Jurkat, Clone E6-1 (cell line): ENCODE results near the gene TNNT1.
A peak's percentile ranks its signal among the peaks of the same experiment; 100 is the strongest.

Experiments used
- DNase-seq: peaks from one replicate; pipeline ENCODE4 v3.0.0-alpha.2; 2011; ENCODE audit warnings: low read depth, low spot score
- H3K4me3 ChIP-seq: 2 replicates; pipeline ENCODE4 v1.5.1; 2011; ENCODE audit warnings: mild to moderate bottlenecking, low read length, control low read depth, moderate library complexity

The TNNT1 gene

DNA sequence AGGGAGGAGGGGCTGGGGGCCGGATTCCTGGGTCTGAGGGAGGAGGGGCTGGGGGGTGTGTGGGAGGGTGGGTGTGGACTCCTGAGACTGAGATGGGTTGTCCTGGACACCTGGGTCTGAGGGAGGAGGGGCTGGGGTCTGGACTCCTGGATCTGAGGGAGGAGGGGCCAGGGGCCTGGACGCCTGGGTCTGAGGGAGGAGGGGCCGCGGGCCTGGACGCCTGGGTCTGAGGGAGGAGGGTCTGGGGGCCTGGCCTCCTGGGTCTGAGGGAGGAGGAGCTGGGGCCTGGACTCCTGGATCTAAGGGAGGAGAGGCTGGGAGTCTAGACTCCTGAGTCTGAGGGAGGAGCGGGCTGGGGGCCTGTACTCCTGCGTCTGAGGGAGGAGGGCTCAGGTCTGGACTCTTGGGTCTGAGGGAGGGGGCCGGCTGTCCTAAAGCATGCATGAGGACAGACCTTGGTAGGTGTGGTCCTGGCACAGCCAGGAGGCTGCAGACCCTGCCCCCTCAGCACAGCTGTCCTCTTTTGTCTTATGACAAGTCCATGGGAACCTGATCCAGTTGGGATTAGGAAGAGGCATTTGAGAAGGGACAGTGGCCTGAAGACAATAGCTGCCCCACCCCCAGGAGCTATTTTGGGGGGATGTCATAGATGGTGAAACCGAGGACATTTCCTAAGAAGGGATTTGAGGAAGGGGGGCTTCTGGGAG, 1.3 kb downstream of the TNNT1 start:
- DNase-seq, result no peak
- no peak overlapping the region for H3K4me3 ChIP-seq

DNA sequence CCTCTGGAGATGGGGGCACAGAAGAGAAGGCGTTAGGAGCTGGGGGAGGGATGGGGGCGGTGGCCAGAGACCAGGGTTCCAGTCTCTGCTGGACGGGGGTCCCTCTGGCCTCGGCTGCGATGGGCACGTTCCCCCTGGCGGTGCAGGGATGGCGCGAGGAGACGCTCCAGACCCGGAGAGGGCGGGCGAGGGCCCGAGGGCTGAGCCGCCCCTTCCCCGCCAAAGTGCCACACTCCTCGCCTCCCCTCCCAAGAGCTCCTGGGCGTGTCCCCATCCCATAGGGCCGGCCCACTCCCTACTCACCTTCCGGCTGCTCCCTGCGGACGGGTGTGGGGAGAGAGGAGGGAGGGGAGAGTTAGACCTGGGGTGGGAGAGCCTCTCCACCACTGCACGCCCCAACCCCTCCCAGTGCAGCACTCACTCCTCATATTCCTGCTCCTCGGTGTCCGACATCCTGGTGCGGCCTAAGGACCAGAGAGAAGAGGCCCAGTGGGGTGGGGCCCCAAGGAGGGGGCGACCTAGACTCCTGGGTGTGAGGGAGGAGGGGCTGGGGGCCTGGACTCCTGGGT, 2.2 kb downstream of the TNNT1 start:
- H3K4me3 ChIP-seq, result peak overlapping the region; percentile 44
- DNase-seq, result no peak

DNA sequence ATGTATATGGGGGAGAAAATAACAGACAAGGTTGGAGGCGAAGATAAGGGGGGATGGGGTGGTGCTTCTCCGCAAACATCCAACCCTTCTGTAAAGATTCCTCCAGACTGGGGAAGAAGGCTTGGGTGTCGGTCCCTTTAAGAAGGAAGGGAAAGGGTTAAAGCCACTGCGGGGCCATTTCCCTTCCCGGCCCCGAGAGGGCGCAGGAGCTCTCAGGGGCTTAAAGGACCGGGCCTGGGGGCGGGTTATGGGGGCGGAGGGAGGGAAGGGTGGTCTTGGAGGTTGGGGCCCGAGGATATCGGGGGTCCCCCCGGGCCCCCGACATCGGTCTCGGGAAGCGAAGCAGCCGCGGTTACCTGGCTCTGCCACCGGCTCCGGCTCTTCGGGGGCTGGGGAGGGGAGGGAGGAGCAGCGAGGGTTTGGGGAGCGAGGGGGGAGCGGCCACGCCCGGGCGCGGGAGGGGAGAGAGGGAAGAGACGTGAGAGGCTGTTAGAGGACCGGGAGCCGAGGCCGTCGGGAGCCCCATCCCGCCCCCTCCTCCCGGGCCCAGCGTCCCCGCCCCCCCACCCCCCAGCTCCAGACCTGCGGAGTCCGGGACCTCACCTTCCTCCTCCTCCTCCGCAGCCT, 2.8 kb downstream of the TNNT1 start:
- DNase-seq, result peak; percentile 62
- peak overlapping the region; percentile 44 for H3K4me3 ChIP-seq

DNA sequence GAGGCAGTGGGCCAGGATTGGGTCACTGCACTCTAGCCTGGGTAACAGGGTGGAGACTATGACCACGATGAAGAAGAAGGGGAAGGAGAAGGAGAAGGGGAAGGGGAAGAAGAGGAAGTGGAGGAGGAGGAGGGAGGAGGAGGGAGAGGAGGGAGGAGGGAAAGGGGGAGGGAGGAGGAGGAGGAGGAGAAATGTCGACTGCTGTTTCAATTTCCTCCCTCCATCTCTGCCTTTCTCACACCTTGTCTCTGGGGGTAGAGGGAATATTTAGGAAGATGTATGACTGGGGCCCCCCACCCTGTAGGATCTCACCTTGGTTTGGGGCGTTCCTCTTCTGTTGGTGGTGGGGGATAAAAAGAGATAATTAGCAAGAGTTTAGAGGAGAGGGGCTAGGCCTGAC, 3.8 kb downstream of the TNNT1 start:
- no peak overlapping the region for H3K4me3 ChIP-seq
- no peak for DNase-seq

DNA sequence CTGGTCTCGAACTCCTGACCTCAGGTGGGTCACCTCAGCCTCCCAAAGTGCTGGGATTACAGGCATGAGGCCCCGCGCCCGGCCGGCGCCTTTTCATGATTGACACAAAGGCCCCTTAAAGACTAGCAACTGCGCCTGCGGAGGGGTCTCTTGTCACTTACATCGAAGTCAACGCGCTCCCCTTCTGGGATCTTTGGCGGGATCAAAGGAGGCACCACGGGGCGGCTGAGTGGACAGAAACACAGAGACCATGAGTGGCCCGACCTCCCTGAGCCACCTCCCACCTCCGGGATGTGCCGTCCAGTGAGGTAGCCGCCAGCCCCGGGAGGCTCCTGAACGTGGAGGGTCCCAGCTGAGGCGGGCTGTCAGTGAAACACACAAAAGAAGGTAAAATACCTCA, 7.3 kb downstream of the TNNT1 start:
- DNase-seq, result no peak
- no peak overlapping the region for H3K4me3 ChIP-seq

DNA sequence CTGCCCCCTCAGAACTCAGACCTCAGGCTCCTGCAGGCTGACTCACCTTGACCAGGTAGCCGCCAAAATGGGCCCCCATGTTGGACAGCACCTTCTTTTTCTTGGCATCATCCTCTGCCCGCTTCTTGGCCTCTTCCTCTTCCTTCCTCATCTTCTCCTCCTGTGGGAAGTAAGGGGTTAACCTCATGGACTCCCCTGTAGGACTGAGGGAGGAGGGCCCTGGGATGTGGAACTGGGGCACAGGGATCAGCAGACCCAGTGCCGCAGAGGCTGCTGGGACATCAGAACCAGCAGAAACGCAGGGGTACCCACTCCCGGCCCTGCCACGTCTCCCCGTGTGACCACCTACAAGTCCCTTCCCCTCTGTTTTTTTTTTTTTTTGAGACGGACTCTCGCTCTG, 11.1 kb downstream of the TNNT1 start:
- no peak for DNase-seq
- H3K4me3 ChIP-seq, result no peak overlapping the region

DNA sequence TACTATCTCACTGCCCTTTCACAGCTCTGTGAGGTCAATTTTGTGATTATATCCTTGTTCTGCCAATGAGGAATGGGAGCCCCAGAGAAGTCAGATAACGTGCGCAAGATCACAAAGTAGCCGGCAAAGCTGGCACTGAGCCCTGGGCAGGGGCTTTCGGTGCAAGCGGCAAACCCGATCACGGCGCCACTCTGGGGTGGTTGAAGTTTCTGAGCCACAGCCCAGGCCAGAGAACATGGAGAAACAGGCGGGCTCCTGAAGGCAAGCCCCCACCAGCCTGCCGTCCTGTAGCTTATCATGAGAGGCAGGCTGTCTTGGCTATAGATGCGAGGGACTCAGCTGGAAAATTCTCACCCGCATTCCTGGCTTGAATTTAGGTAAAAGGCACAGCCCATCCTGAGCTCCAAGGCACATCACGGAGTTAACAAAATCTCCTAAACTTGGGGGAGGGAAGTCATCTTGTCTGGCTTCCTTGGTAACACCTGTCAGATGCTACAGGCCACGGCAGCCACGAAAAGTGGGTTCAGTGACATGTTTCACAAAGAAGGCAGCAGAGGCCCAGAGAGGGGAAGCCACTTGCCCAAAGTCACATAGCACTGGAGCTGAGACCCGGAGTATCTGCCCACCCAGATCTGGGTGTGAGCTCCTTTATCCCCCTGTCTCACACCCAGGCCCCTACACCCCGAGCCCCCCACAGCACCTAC, 12.5 kb downstream of the TNNT1 start:
- H3K4me3 ChIP-seq, result no peak overlapping the region
- no peak for DNase-seq

DNA sequence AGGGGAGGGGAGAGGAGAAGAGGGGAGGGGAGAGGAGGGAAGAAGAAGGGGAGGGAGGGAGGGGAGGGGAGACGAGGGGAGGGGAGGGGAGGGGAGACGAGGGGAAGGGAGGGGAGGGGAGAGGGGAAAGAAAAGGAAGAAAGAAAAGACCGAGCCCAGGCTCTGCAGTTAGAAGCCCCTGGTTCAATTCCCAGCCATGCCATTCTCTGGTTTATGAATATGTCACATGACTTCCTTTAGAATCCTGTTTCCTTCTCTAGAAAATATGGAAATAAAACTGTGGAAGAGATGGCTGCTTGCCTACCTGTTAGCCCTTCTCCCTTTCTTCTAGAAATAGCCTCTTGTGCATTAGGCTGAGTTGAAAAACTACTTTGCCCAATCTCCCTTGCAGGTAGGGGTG, 14.3 kb downstream of the TNNT1 start:
- H3K4me3 ChIP-seq, result no peak overlapping the region; the same call in 1 of the 2 replicates
- DNase-seq, result no peak

DNA sequence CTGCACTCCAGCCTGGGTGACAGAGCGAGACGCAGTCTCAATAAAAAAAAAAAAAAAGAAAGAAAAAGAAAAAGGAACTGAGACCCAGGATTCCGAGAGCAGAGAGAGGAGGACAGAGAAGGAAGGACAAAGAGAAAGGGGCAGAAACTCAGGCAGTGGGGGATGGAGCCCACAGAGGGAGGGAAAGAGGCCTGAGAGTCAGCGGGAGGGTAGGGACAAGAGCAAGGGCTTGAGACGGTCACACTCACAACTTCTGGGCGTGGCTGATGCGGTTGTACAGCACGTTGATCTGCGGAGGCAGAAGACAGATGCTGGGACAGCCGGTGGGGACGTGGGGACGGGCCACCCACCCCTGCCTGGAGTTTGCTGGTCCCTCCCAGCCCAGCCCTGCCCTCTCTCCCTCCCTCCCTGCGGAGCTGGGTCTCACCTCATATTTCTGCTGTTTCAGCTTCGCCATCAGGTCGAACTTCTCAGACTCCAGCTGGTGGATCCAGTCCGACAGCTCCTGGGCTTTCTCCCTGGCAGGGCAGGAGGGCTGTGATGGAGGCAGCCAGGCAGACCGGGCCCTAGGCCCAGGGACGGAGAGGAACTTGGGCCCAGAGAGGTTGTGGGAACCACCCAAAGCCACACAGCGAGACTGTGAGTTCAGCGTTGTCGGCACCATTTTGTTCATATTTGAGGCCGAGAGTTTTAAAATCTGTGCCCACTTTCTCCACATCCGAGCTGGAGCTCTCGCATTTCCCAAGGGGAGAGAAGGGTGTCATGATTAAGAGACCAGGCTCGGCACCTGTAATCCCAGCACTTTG, 15.2 kb downstream of the TNNT1 start:
- DNase-seq, result no peak
- H3K4me3 ChIP-seq, result no peak overlapping the region

DNA sequence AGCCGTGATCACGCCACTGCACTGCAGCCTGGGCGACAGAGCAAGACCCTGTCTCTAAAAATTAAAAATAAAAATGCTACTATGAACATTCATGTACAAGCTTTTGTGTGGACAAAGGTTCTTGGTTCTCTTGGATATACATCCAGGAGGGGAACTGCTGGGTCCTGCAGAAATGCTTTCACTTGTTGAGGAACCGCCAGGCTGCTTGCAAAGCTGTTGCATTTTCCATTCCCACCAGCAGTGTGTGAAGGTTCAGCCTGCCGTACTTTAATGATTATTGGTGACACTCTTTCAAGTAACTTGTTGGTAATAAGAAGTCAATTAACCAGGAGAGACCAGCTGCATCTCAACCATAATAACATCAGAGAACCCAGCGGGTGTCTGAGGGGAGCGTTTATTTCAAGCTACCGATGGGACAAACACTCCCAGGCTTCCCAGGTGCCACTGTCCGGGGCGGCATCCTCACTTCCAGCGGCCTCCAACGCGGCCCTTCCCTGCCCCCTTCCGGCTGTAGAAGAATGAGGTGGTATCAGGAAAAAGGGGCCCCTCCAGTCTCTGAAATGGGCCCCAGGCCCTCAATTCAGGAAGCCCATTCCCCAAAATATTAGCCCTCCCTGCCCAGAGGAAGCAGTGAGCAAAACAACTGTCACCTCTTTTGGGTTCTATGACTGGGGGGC, 16.4 kb downstream of the TNNT1 start:
- no peak overlapping the region for H3K4me3 ChIP-seq
- no peak for DNase-seq

DNA sequence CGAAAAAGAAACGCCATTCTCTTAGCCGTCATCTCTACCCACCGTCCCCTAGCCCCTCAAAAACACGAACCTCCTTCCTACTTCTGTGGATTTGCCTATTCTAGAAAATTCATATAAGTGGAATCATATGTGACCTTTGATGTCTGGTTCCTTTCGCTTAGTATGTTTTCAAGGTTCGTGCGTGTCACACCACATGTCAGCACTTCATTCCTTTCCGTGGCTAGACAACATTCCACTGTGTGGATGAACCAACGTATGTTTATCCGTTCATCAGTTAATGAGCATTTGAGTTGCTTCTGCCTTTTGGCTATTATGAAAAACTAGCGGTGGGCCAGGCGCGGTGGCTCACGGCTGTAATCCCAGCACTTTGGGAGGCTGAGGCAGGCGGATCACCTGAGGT, 17.6 kb downstream of the TNNT1 start:
- H3K4me3 ChIP-seq, result no peak overlapping the region
- no peak for DNase-seq

DNA sequence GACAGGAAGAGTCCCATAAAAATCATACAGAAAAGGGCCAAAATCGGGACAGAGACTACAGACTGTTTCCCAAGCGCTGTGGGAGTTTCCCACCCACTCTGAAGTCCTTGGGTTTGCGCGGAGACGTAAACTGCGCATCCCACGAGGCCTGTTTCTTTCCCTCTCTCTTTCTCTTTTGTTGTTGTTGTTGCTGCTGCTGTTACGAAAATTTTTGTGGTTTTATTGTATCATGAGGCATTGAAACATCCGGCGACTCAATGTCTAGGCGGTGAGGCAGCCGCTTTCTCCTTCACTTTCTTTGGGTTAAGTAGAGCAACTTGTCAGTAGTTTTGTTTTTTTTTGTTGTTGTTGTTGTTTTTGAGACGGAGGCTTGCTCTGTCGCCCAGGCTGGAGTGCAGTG, 30.0 kb downstream of the TNNT1 start:
- no peak overlapping the region for H3K4me3 ChIP-seq
- no peak for DNase-seq

DNA sequence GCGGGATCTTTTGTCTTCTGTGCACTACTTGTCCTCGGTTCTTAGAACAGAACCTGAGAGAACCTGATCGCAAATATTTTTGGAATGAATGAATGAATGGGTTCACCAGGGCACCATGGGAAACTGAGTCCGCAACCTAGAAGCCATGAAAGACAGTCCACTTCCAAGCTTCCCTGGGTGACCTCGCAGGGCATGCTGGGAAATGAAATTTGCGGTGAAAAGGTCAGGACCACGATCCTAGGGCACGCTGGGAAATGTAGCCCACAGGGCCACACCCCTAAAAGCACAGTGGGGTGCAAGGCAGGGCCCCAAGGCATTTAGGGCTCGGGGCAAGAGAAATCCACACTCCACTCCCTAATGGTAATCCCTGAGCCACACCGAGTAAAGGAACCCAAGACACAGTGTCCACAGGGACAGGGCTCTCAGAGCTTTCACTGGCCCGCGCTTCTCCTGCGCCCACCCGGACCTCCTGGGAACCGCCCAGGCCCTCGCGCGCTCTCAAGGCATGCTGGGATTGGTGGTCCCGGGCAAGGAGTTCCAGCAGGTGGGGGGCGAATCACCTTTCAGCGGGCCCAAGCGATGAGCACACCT, 30.5 kb downstream of the TNNT1 start:
- peak overlapping the region; percentile 85 for H3K4me3 ChIP-seq
- DNase-seq, result no peak

DNA sequence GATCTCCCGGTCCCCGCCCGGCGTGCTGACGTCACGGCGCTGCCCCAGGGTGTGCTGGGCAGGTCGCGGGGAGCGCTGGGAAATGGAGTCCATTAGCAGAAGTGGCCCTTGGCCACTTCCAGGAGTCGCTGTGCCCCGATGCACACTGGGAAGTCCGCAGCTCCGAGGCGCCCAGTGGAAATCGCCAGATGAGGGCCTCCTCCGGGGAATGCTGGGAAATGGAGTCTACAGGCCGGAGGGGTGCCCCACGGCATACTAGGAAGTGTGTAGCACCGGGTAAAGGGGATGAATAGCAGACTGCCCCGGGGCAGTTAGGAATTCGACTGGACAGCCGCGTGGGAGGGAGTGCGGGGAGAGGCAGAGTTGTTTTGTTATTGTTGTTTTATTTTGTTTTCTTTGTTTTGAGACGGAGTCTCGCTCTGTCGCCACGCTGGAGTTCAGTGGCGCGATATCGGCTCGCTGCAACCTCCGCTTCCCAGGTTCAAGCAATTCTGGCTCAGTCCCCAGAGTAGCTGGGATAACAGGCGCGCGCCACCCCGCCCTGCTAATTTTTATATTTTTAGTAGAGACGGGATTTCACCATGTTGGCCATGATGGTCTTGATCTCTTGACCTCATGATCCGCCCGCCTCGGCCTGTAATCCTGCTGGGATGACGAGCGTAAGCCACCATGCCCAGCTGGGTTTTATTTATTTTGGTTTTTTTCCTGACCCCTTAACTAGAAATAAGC, 31.2 kb downstream of the TNNT1 start:
- H3K4me3 ChIP-seq, result peak overlapping the region; percentile 85
- DNase-seq, result peak; percentile 96

DNA sequence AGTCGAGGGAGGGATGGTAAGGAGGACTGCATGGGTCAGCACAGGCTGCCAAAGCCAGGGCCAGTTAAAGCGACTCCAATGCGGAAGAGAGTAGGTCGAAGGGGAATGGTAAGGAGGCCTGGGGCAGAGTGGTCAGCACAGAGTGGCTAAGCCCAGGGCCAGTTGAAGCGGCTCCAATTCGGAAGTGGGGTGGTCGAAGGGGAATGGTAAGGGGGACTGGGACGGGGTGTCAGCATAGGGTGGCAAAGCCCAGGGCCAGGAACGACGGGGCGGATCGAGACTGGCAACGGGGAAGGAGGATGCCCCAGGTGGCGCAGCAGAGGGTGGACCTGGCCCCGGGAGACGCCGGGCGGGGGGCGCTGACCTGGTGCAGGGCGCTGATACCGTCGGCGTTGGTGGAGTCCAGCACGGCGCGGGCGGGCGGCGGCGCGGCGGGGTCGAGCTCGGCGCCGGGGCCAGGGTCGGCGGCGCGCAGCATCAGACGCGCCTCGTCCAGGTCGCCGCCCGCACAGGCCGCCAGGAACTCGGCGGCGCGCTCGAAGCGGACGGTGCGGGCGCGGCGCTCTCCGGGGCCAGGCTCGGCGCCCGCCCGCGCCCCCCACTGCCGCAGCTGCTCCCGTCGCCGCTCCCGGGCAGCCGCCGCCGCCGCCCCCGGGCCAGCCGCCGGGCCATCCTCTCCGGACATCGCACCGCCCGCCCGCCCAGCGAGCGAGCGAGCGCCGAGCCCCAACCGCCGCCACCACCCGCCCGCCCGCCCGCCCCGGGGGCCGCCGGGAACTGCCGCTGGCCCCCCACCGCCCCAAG, 31.9 kb downstream of the TNNT1 start, which contains the start of gene PPP1R12C:
Gene PPP1R12C, minus strand, starts transcription at position 779 of the 804 bp plus-strand sequence. Its CDS starts 94 bp downstream, at position 685.
- no peak for DNase-seq
- H3K4me3 ChIP-seq, result peak within 1 kb of the TSS; percentile 94

DNA sequence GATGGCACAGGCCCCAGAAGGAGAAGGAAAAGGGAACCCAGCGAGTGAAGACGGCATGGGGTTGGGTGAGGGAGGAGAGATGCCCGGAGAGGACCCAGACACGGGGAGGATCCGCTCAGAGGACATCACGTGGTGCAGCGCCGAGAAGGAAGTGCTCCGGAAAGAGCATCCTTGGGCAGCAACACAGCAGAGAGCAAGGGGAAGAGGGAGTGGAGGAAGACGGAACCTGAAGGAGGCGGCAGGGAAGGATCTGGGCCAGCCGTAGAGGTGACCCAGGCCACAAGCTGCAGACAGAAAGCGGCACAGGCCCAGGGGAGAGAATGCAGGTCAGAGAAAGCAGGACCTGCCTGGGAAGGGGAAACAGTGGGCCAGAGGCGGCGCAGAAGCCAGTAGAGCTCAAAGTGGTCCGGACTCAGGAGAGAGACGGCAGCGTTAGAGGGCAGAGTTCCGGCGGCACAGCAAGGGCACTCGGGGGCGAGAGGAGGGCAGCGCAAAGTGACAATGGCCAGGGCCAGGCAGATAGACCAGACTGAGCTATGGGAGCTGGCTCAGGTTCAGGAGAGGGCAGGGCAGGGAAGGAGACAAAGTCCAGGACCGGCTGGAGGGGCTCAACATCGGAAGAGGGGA, 32.7 kb downstream of the TNNT1 start:
- peak overlapping the region; percentile 94 for H3K4me3 ChIP-seq
- DNase-seq, result no peak
